ENCODE measurements around the gene ZNF598. TPM values are rescaled to one million over a fixed set of nuclear protein-coding genes. Genes with fewer than 3 reads are reported as not detected.
A peak's percentile ranks its signal among the peaks of the same experiment; 100 is the strongest.

ZNF598 gene
- total RNA-seq, 3 donors from 2014 or later: 41.9 to 45.4 (median 42.4) TPM

DNA sequence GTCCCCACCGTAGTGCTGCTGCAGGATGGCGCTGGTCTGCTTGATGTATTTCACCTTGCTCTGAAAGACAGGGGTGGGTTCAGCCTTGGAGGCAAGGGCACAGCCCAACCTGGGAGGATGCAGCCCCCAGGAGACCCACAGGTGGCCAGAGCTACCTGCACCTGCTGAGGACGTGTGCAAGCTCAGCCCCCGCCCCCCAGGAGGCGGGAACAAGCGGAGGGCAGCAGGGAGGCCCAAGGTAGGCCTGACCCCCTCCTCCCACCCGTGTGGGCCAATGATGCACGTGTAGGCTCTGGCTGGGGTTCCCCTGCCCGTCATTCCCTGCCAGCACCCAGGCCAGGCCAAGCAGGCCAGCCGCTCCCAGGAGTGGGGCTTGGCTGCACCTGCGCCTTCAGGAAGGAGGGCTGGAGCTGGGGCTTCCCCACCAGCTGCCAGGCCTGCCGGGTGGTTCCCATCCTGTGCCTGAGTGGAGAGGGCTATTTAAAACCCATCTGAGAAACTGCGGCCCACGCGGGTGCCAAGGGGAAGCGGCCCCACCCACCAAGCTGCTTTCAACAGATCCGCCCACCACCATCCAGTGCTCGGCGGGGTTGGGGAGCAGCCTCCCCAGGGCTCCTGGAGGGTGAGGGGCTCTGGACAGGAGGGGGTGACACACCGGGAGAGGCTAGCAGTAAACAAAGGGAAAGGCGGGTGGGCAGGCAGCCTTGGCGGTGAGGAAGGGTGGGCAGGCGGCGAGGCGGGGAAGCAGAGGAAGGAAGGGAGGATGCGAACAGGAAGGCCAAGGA lies 34.2 kb upstream of the ZNF598 start:
- H3K9me3 ChIP-seq: no peaks in the 10 kb centered on the region
- TF ChIP-seq, protein P1, sequence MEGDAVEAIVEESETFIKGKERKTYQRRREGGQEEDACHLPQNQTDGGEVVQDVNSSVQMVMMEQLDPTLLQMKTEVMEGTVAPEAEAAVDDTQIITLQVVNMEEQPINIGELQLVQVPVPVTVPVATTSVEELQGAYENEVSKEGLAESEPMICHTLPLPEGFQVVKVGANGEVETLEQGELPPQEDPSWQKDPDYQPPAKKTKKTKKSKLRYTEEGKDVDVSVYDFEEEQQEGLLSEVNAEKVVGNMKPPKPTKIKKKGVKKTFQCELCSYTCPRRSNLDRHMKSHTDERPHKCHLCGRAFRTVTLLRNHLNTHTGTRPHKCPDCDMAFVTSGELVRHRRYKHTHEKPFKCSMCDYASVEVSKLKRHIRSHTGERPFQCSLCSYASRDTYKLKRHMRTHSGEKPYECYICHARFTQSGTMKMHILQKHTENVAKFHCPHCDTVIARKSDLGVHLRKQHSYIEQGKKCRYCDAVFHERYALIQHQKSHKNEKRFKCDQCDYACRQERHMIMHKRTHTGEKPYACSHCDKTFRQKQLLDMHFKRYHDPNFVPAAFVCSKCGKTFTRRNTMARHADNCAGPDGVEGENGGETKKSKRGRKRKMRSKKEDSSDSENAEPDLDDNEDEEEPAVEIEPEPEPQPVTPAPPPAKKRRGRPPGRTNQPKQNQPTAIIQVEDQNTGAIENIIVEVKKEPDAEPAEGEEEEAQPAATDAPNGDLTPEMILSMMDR (IDR thresholded peaks at IDR 0.05): no peak
- intact Hi-C loops (cut with DNase I, micrococcal nuclease): no loop called here
- no peak overlapping the region for H3K4me3 ChIP-seq
- ATAC-seq (peak; percentile 48), DNase-seq (peak; percentile 61 to 88 (median 79))
- no peaks in the 10 kb centered on the region for H3K36me3 ChIP-seq (ENCODE audit: low read depth)
- H3K4me1 ChIP-seq (ENCODE audit: low read depth): peaks cover 69% of the 10 kb centered on the region

DNA sequence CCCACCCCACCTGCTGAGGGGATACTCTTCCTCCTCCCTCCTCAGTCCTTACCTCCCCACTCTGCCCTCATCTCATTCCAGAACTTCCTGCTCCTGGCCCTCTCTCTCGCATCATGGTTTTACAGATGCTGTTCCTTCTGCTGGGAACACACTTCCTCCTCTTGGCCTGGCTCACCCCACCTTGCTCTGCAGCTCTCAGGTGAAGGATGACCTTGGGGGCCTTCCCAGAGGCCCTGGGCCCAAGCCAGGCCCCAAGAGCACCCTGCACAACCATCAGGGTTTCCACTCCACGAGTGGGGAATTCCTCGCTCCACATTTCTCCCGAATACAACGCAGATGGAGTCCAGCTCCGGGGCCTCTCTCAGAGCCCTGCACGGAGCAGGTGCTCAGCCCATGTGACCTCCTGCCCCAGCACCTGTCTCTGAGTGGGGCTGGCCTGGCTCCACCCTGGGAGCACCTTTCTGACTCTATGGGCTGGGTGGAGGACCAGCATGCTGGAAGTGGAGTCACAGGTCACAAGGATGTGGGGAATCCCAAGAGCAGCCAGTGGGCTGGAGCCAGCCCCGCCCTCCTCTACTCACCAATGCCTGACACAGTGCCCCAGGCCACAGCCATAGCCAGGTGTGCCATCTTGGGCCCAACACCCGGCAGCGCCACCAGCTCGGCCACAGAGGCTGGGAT lies 33.5 kb upstream of the ZNF598 start:
- H3K36me3 ChIP-seq (ENCODE audit: low read depth): no peaks in the 10 kb centered on the region
- DNase-seq (peak; percentile 67 to 86 (median 75)), ATAC-seq (peak; percentile 57)
- no peak overlapping the region for H3K4me3 ChIP-seq
- peaks cover 65% of the 10 kb centered on the region for H3K4me1 ChIP-seq (ENCODE audit: low read depth)
- TF ChIP-seq, protein P1 (IDR thresholded peaks at IDR 0.05): no peak
- intact Hi-C loops (cut with DNase I, micrococcal nuclease): no loop called here
- H3K9me3 ChIP-seq: no peaks in the 10 kb centered on the region

DNA sequence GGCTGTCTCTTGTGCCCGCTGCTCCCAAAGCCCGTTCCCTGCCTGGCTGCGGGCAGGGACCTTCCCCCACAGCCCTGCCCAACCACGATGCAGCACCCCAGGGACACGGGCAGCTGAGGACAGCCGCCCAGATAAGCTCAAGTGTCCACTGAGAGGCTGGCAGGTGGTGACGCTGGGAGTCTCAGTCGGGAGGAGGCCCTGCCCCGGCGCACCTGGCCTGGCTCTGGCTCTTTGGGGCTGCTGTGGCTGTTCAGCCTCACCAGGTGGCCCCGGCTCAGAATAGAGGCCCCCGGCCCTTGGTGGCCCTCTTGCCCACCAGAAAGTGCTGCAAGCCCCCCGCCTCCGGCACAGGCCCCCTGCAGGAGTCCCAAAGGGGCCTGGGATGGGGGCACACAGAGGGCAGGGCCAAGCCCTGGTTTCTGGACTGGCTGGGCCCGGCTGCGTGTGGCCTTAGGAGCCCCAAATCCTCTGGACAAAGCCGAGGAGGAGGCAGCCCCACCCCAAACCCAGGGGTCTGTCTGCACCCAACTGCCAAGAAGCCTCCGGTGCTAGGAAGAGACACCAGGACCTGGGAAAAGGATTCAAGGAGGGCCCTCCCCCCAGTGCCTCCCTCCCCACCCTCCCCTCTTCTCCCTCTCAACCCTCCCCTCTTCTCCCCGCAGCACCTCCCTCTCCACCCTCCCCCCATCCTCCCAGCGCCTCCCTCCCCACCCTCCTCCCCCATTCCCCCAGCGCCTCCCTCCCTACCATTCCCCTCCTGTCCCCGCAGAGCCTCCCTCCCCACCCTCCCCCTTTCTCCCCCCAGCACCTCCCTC lies 32.8 kb upstream of the ZNF598 start:
- DNase-seq: peak in 1 of 3 donors; percentile 70
- Histone ChIP-seq H3K9me3 (no peaks in the 10 kb centered on the region), H3K4me1 (ENCODE audit: low read depth) (peaks cover 65% of the 10 kb centered on the region), H3K36me3 (ENCODE audit: low read depth) (no peaks in the 10 kb centered on the region), H3K4me3 (no peak overlapping the region)
- peak; percentile 36 for ATAC-seq
- intact Hi-C loops (cut with DNase I, micrococcal nuclease): no loop called here
- TF ChIP-seq, protein P1 (IDR thresholded peaks at IDR 0.05): no peak

DNA sequence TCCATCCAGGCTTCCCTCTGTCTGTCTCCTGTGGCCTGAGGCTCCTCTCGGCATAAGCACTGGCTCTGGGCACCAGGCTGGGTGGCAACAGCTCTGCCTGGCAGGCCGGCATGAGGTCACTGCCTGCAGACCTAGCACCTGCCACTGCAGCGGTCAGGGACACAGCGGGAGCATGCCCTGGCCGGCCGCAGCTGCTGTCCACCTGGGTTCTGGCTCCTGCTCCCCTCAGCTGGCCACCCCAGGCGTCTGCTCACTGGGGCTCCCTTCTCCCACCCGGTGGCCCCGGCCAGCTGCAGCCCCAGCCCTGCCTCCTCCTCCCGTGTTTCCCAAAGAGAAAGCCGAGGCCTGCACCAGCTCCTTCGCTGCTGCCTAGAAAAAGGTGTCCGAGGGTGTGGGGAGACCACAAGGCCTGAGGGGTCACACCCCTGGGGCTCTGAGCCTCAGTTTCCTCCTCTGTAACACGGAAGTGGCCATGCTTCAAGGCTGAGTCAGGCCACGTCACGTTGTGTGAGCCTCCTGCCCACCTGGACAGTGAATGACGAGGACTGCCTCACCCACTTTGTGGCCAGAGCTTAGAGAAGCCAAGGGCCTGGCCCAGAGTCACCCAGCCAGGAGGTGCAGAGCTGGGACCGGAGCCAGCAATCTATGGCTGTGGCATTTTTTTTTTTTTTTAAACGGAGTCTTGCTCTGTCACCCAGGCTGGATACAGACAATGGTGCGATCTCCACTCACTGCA lies 31.3 kb upstream of the ZNF598 start:
- Histone ChIP-seq H3K4me3 (no peak overlapping the region), H3K36me3 (ENCODE audit: low read depth) (no peaks in the 10 kb centered on the region), H3K4me1 (ENCODE audit: low read depth) (peaks cover 64% of the 10 kb centered on the region), H3K9me3 (no peaks in the 10 kb centered on the region)
- intact Hi-C loops (cut with DNase I, micrococcal nuclease): no loop called here
- TF ChIP-seq, protein P1 (IDR thresholded peaks at IDR 0.05): no peak
- DNase-seq (peak in 2 of 3 donors; percentile 79 to 81), ATAC-seq (peak; percentile 47)
